ENCODE results near the gene LLGL2.

Gene LLGL2

GRCh38 chr17:75561927-75562603, 36.6 kb downstream of the LLGL2 start:
- Histone ChIP-seq H3K27ac (ENCODE audit: low read length) (no peak overlapping the region), H2AFZ (ENCODE audit: low read depth, low read length) (no peak overlapping the region), H3K9me3 (ENCODE audit: insufficient read depth, low read length) (no peaks in the 10 kb centered on the region), H3K4me3 (ENCODE audit: low read length) (no peak overlapping the region), H3K4me1 (ENCODE audit: low read length) (peaks cover 14% of the 10 kb centered on the region), H3K9ac (ENCODE audit: low read length) (no peak overlapping the region), H3K27me3 (ENCODE audit: low read depth, low read length) (no peaks in the 10 kb centered on the region), H3K36me3 (replicated peaks; ENCODE audit: low read depth, low read length) (no peaks in the 10 kb centered on the region), H3K79me2 (ENCODE audit: low read length) (no peaks in the 10 kb centered on the region), H3K4me2 (ENCODE audit: low read length) (no peak overlapping the region), H4K20me1 (ENCODE audit: insufficient read depth, low read length) (no peaks in the 10 kb centered on the region)
- TF ChIP-seq EZH2phosphoT487 (IDR thresholded peaks at IDR 0.05; ENCODE audit: low read depth): no peak
- TF ChIP-seq CTCF (IDR thresholded peaks at IDR 0.05; ENCODE audit: low read depth, low read length): no peak

- Histone ChIP-seq H3K27me3 (ENCODE audit: low read depth, low read length) (no peaks in the 10 kb centered on the region), H3K9ac (ENCODE audit: low read length) (no peak overlapping the region), H2AFZ (ENCODE audit: low read depth, low read length) (no peak overlapping the region), H3K4me1 (ENCODE audit: low read length) (peaks cover 10% of the 10 kb centered on the region), H3K27ac (ENCODE audit: low read length) (no peak overlapping the region), H4K20me1 (ENCODE audit: insufficient read depth, low read length) (no peaks in the 10 kb centered on the region), H3K36me3 (replicated peaks; ENCODE audit: low read depth, low read length) (no peaks in the 10 kb centered on the region), H3K79me2 (ENCODE audit: low read length) (no peaks in the 10 kb centered on the region), H3K9me3 (ENCODE audit: insufficient read depth, low read length) (no peaks in the 10 kb centered on the region), H3K4me3 (ENCODE audit: low read length) (no peak overlapping the region), H3K4me2 (ENCODE audit: low read length) (no peak overlapping the region)
- TF ChIP-seq CTCF (IDR thresholded peaks at IDR 0.05; ENCODE audit: low read depth, low read length) (no peak), EZH2phosphoT487 (IDR thresholded peaks at IDR 0.05; ENCODE audit: low read depth) (no peak)
Observed at GRCh38 chr17:75563063-75563758, 37.7 kb downstream of the LLGL2 start.

DNA sequence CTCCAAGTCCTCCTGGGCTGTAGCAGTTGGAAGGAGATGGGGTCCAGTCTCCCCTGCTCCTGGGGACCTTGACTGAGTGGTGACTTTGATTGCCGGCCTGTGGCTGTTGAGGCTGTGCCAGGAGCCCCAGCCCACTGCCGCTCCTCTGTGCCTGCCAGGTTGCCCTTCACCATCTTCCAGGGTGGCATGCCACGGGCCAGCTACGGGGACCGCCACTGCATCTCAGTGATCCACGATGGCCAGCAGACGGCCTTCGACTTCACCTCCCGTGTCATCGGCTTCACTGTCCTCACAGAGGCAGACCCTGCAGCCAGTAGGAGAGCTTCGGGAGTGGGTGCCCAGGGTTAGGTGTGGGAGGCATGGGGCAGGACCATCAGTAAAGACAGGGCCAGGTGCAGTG, 38.7 kb downstream of the LLGL2 start:
- no peak for TF ChIP-seq EZH2phosphoT487 (IDR thresholded peaks at IDR 0.05; ENCODE audit: low read depth)
- peaks cover 10% of the 10 kb centered on the region for H3K4me1 ChIP-seq (ENCODE audit: low read length)
- no peaks in the 10 kb centered on the region for H3K79me2 ChIP-seq (ENCODE audit: low read length)
- H3K27me3 ChIP-seq (ENCODE audit: low read depth, low read length): no peaks in the 10 kb centered on the region
- H3K4me2 ChIP-seq (ENCODE audit: low read length): no peak overlapping the region
- H3K36me3 ChIP-seq (replicated peaks; ENCODE audit: low read depth, low read length): no peaks in the 10 kb centered on the region
- no peak overlapping the region for H3K9ac ChIP-seq (ENCODE audit: low read length)
- H2AFZ ChIP-seq (ENCODE audit: low read depth, low read length): no peak overlapping the region
- H4K20me1 ChIP-seq (ENCODE audit: insufficient read depth, low read length): no peaks in the 10 kb centered on the region
- no peaks in the 10 kb centered on the region for H3K9me3 ChIP-seq (ENCODE audit: insufficient read depth, low read length)
- no peak overlapping the region for H3K27ac ChIP-seq (ENCODE audit: low read length)
- no peak overlapping the region for H3K4me3 ChIP-seq (ENCODE audit: low read length)

GRCh38 chr17:75565066-75565465, 39.6 kb downstream of the LLGL2 start:
- Histone ChIP-seq H3K4me2 (ENCODE audit: low read length) (no peak overlapping the region), H3K4me3 (ENCODE audit: low read length) (no peak overlapping the region), H4K20me1 (ENCODE audit: insufficient read depth, low read length) (no peaks in the 10 kb centered on the region), H3K9ac (ENCODE audit: low read length) (no peak overlapping the region), H3K27me3 (ENCODE audit: low read depth, low read length) (no peaks in the 10 kb centered on the region), H3K9me3 (ENCODE audit: insufficient read depth, low read length) (no peaks in the 10 kb centered on the region), H3K4me1 (ENCODE audit: low read length) (peaks cover 10% of the 10 kb centered on the region), H3K36me3 (replicated peaks; ENCODE audit: low read depth, low read length) (no peaks in the 10 kb centered on the region), H2AFZ (ENCODE audit: low read depth, low read length) (no peak overlapping the region), H3K79me2 (ENCODE audit: low read length) (no peaks in the 10 kb centered on the region), H3K27ac (ENCODE audit: low read length) (no peak overlapping the region)
- TF ChIP-seq CTCF (IDR thresholded peaks at IDR 0.05; ENCODE audit: low read depth, low read length): no peak
- no peak for TF ChIP-seq EZH2phosphoT487 (IDR thresholded peaks at IDR 0.05; ENCODE audit: low read depth)

Data from OCI-LY3 (cell line).